Activated T-helper 2 cell treated with anti-CD3 and anti-CD28 coated beads, Interferon-gamma antibody, Interleukin-2, Interleukin-4, amounts not matched to agents 10 μg/mL and 5 μg/mL and 100 μg/mL, durations not matched to agents 14 hours and 24 hours and 36 hours (primary cell): ENCODE results near the gene MAP2K5. TPM values are rescaled to one million over a fixed set of nuclear protein-coding genes. Genes with fewer than 3 reads are reported as not detected.
A peak's percentile ranks its signal among the peaks of the same experiment; 100 is the strongest.

Experiments used
- DNase-seq: peaks from one replicate; pipeline ENCODE4 v3.0.0; 2021; ENCODE audit warnings: low spot score
- H3K27ac Mint-ChIP-seq: one replicate; pipeline ENCODE4 v1.8.0; 2021; ENCODE audit warnings: mixed read lengths
- H3K27me3 Mint-ChIP-seq: one replicate; pipeline ENCODE4 v1.8.0; 2021; ENCODE audit warnings: low read depth, mixed read lengths
- H3K36me3 Mint-ChIP-seq: one replicate; pipeline ENCODE4 v1.8.0; 2021; ENCODE audit warnings: low read depth, mixed read lengths
- H3K4me1 Mint-ChIP-seq: one replicate; pipeline ENCODE4 v1.8.0; 2021; ENCODE audit warnings: low read depth, mixed read lengths
- H3K4me3 Mint-ChIP-seq: one replicate; pipeline ENCODE4 v1.8.0; 2021; ENCODE audit warnings: low read depth, mild to moderate bottlenecking, moderate library complexity, mixed read lengths
- H3K9me3 Mint-ChIP-seq: one replicate; pipeline ENCODE4 v1.8.0; 2021; ENCODE audit warnings: mixed read lengths
- intact Hi-C: fragments of 100-400 bp; cut with micrococcal nuclease; formaldehyde crosslinking; loops from one replicate; pipeline ENCODE4 v1.15.1; 2023
- total RNA-seq: library from RNA; stranded (reverse); gene quantifications from 2 replicates; pipeline ENCODE4 v1.2.3, GENCODE V29; 2022

MAP2K5 gene
- total RNA-seq, 1 donor from 2014 or later = 25.9 TPM

- DNase-seq = no peak
- Mint-ChIP-seq H3K36me3 (no peaks in the 10 kb centered on the region), H3K4me3 (no peak overlapping the region), H3K9me3 (no peaks in the 10 kb centered on the region), H3K27me3 (no peaks in the 10 kb centered on the region), H3K4me1 (peaks cover 3% of the 10 kb centered on the region), H3K27ac (no peak overlapping the region)
- intact Hi-C loops = no loop called here
Observed at GRCh38 chr15:67511606-67512005, 30.9 kb upstream of the MAP2K5 start.

- Mint-ChIP-seq H3K27me3 (no peaks in the 10 kb centered on the region), H3K36me3 (no peaks in the 10 kb centered on the region), H3K4me1 (peaks cover 3% of the 10 kb centered on the region), H3K4me3 (no peak overlapping the region), H3K27ac (no peak overlapping the region), H3K9me3 (no peaks in the 10 kb centered on the region)
- intact Hi-C loops = no loop called here
- no peak for DNase-seq
Observed at GRCh38 chr15:67512140-67512539, 30.4 kb upstream of the MAP2K5 start.

GRCh38 chr15:67512933-67513714 is 29.4 kb upstream of the MAP2K5 start:
- no peaks in the 10 kb centered on the region for H3K27me3 Mint-ChIP-seq
- DNase-seq = no peak
- H3K9me3 Mint-ChIP-seq = no peaks in the 10 kb centered on the region
- peaks cover 3% of the 10 kb centered on the region for H3K4me1 Mint-ChIP-seq
- H3K36me3 Mint-ChIP-seq = peaks cover 5% of the 10 kb centered on the region
- H3K4me3 Mint-ChIP-seq = no peak overlapping the region
- H3K27ac Mint-ChIP-seq = no peak overlapping the region
- intact Hi-C loops = no loop called here

GRCh38 chr15:67515090-67515489 is 27.4 kb upstream of the MAP2K5 start:
- Mint-ChIP-seq H3K36me3 (peaks cover 5% of the 10 kb centered on the region), H3K4me3 (no peak overlapping the region), H3K27me3 (no peaks in the 10 kb centered on the region), H3K9me3 (no peaks in the 10 kb centered on the region), H3K27ac (no peak overlapping the region), H3K4me1 (peaks cover 3% of the 10 kb centered on the region)
- intact Hi-C loops = no loop called here
- DNase-seq = no peak

DNA sequence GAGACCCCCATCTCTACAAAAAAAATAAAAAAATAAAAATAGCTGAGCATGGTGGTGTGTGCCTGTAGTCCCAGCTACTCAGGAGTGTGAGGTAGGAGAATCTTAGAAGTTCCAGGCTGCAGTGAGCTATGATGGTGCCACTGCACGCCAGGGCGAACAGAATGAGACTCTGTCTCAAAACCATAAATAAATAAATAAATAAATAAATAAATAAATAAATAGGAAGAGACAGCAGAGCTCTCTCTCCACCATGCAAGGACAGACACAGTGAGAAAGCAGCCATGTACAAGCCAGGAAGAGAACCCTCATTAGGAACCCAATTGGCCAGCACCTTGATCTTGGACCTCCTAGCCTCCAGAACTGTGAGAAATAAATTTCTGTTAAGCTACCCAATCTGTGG is 26.9 kb upstream of the MAP2K5 start:
- H3K9me3 Mint-ChIP-seq = no peaks in the 10 kb centered on the region
- no peak for DNase-seq
- H3K36me3 Mint-ChIP-seq = peaks cover 5% of the 10 kb centered on the region
- no peak overlapping the region for H3K4me3 Mint-ChIP-seq
- no peak overlapping the region for H3K27ac Mint-ChIP-seq
- no peaks in the 10 kb centered on the region for H3K27me3 Mint-ChIP-seq
- intact Hi-C loops = no loop called here
- peaks cover 3% of the 10 kb centered on the region for H3K4me1 Mint-ChIP-seq

DNA sequence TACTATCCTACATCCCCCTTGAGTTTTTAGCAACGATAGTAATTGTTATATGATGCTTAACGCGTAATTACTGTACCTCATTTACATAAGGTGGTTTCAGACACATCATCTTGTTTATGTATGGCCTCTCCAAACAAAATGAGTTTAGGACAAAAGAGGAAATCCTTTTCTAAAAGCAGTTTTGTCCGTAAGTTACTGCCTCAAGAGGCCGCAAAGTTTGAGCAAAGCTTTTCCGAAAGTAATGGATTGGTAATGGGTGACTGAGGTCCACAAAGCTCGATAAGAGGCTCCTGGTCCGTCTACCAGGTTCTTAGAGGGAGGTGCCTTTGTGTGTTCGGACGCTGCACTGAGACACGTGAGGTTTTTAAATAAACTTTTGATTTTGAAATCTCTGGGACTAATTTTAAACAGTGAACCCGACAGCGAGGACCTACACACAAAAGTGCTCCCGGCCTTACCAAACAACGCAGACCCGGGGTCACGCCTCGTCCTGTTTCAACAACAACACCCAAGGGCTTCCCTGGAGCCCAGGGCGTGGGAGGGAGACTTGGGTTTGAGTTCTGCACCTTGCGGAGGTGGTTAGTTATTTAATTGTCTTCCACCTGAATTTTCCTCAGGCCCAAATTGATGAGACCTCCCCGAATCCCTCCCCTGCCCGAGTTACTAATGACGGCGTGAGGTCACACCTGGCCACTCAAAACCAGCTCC is 22.0 kb upstream of the MAP2K5 start:
- peak overlapping the region; percentile 71 for H3K27ac Mint-ChIP-seq
- peaks cover 19% of the 10 kb centered on the region for H3K4me1 Mint-ChIP-seq
- H3K9me3 Mint-ChIP-seq = no peaks in the 10 kb centered on the region
- H3K4me3 Mint-ChIP-seq = peak overlapping the region; percentile 81
- intact Hi-C loops = loop anchor here (1.0 to 5.0 kb wide), 3 partner anchors 22 to 322 kb away; partner anchors contain the start of genes MAP2K5 and RNU6-1
- no peak for DNase-seq
- H3K36me3 Mint-ChIP-seq = peaks cover 11% of the 10 kb centered on the region
- no peaks in the 10 kb centered on the region for H3K27me3 Mint-ChIP-seq

- Mint-ChIP-seq H3K9me3 (no peaks in the 10 kb centered on the region), H3K27me3 (no peaks in the 10 kb centered on the region), H3K4me3 (peak within 1 kb of the TSS; percentile 90), H3K27ac (peak within 1 kb of the TSS; percentile 85), H3K4me1 (peaks cover 19% of the 10 kb centered on the region), H3K36me3 (peaks cover 17% of the 10 kb centered on the region)
- intact Hi-C loops = loop anchor here (1.0 to 5.0 kb wide), 3 partner anchors 21 to 321 kb away; partner anchors contain the start of genes MAP2K5 and RNU6-1
- peak; percentile 80 for DNase-seq
Observed at GRCh38 chr15:67521029-67521782, 21.3 kb upstream of the MAP2K5 start, which contains the start of gene C15orf61. Gene C15orf61, plus strand, starts transcription at chr15:67521131. Its CDS starts 118 bp downstream, at chr15:67521249.

GRCh38 chr15:67521783-67522568 is 20.5 kb upstream of the MAP2K5 start:
- Mint-ChIP-seq H3K4me3 (peak overlapping the region; percentile 90), H3K27ac (peak overlapping the region; percentile 85), H3K9me3 (no peaks in the 10 kb centered on the region), H3K4me1 (peaks cover 19% of the 10 kb centered on the region), H3K36me3 (peaks cover 17% of the 10 kb centered on the region), H3K27me3 (no peaks in the 10 kb centered on the region)
- intact Hi-C loops = loop anchor here (1.0 to 5.0 kb wide), 3 partner anchors 20 to 320 kb away; partner anchors contain the start of genes MAP2K5 and RNU6-1
- no peak for DNase-seq

DNA sequence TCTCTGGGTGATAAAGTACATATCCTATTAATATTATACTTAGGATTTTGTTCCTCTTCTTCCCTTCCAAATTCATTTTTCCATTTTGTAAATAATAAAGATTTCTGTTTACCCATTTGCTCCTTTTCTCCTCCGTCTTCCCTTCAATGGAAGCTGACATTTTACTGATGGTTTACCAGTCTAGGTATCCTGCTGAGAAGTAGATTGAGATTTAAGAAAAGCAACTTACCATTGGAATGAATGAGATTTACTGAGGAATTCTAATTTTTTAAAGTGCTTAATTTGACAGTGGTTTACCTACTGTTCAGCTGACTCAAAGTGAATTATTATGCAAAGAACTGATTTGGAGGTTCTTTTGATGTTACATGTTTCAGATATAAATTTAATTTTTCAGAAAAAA is 19.2 kb upstream of the MAP2K5 start:
- no peak for DNase-seq
- Mint-ChIP-seq H3K36me3 (peaks cover 17% of the 10 kb centered on the region), H3K27me3 (no peaks in the 10 kb centered on the region), H3K4me3 (peak overlapping the region; percentile 42), H3K4me1 (peaks cover 19% of the 10 kb centered on the region), H3K9me3 (no peaks in the 10 kb centered on the region), H3K27ac (no peak overlapping the region)
- intact Hi-C loops = loop anchor here (5.0 kb wide), 2 partner anchors 39 to 319 kb away; partner anchors contain the start of gene RNU6-1

- DNase-seq = no peak
Observed at GRCh38 chr15:67524235-67524634, 18.3 kb upstream of the MAP2K5 start.

DNA sequence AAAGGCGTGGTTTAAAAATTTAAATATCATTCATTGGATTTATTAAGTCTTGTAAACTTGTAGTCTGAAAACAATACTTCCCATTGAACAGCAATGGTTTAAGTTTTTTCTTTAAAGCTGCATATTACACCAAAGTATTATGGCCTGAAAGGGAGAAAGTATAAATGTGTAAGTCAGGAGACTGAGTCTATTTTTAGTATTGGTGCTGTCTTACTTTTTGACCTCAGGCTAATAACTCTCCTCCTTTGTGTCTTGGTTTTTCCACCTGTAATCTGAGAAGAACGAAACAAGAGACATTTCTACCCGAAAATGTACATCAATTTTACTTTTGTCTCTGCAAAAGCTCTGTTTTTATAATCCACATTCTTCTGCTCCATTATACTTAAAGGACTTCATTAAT is 14.0 kb upstream of the MAP2K5 start:
- H3K4me3 Mint-ChIP-seq = no peak overlapping the region
- peaks cover 16% of the 10 kb centered on the region for H3K36me3 Mint-ChIP-seq
- H3K9me3 Mint-ChIP-seq = no peaks in the 10 kb centered on the region
- intact Hi-C loops = no loop called here
- no peak overlapping the region for H3K27ac Mint-ChIP-seq
- no peak for DNase-seq
- H3K27me3 Mint-ChIP-seq = peaks cover 4% of the 10 kb centered on the region
- peaks cover 10% of the 10 kb centered on the region for H3K4me1 Mint-ChIP-seq

More at GRCh38 chr15:67524235-67524634, 18.3 kb upstream of the MAP2K5 start:
- H3K27ac Mint-ChIP-seq = no peak overlapping the region
- intact Hi-C loops = loop anchor here (5.0 kb wide), 2 partner anchors 38 to 318 kb away; partner anchors contain the start of gene RNU6-1
- H3K4me1 Mint-ChIP-seq = peaks cover 19% of the 10 kb centered on the region
- H3K36me3 Mint-ChIP-seq = peaks cover 19% of the 10 kb centered on the region
- no peak overlapping the region for H3K4me3 Mint-ChIP-seq
- no peaks in the 10 kb centered on the region for H3K27me3 Mint-ChIP-seq
- H3K9me3 Mint-ChIP-seq = no peaks in the 10 kb centered on the region
